ENCODE results near the gene SNRPN.

- TF ChIP-seq, protein P1, sequence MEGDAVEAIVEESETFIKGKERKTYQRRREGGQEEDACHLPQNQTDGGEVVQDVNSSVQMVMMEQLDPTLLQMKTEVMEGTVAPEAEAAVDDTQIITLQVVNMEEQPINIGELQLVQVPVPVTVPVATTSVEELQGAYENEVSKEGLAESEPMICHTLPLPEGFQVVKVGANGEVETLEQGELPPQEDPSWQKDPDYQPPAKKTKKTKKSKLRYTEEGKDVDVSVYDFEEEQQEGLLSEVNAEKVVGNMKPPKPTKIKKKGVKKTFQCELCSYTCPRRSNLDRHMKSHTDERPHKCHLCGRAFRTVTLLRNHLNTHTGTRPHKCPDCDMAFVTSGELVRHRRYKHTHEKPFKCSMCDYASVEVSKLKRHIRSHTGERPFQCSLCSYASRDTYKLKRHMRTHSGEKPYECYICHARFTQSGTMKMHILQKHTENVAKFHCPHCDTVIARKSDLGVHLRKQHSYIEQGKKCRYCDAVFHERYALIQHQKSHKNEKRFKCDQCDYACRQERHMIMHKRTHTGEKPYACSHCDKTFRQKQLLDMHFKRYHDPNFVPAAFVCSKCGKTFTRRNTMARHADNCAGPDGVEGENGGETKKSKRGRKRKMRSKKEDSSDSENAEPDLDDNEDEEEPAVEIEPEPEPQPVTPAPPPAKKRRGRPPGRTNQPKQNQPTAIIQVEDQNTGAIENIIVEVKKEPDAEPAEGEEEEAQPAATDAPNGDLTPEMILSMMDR (conservative IDR thresholded peaks at IDR 0.05), result no peak
- no peak for TF ChIP-seq EZH2 (IDR thresholded peaks at IDR 0.05; ENCODE audit: low read depth)
These were observed 1.5 kb downstream of the SNRPN start for GRCh38 chr15:24956111-24956838.

Measured in PC-9 (cell line).